Stimulated activated CD8-positive, alpha-beta memory T cell treated with anti-CD3 and anti-CD28 coated beads, Interleukin-12 subunit alpha, Interleukin-12 subunit beta, amount 100 ng/mL, for 1 hour (primary cell): ENCODE data around the gene ATP13A4.
"Not testable (repeated sequence)": the region's sequence is repeated elsewhere in the genome, so short reads cannot be mapped to it uniquely, and the experiment has no call there.

ENCODE experiments used
- DNase-seq: peaks from one replicate; pipeline ENCODE4 v3.0.0-alpha.2; 2020; ENCODE audit warnings: low read depth

ATP13A4 gene

GRCh38 chr3:193560870-193561269 lies 6.2 kb upstream of the ATP13A4 start:
- DNase-seq: no peak

GRCh38 chr3:193560091-193560490 lies 5.4 kb upstream of the ATP13A4 start:
- DNase-seq: no peak

GRCh38 chr3:193559100-193559499 lies 4.4 kb upstream of the ATP13A4 start:
- no peak for DNase-seq

- DNase-seq: no peak
Observed at GRCh38 chr3:193556841-193557240, 2.1 kb upstream of the ATP13A4 start.

GRCh38 chr3:193553586-193553985 lies 1.1 kb downstream of the ATP13A4 start:
- no peak for DNase-seq

GRCh38 chr3:193552923-193553322 lies 1.8 kb downstream of the ATP13A4 start:
- no peak for DNase-seq

- no peak for DNase-seq
Observed at GRCh38 chr3:193548406-193548805, 6.3 kb downstream of the ATP13A4 start.

GRCh38 chr3:193546129-193546528 lies 8.6 kb downstream of the ATP13A4 start:
- no peak for DNase-seq

- no peak for DNase-seq
Observed at GRCh38 chr3:193545304-193545703, 9.4 kb downstream of the ATP13A4 start.

GRCh38 chr3:193544289-193544688 lies 10.4 kb downstream of the ATP13A4 start:
- no peak for DNase-seq

- no peak for DNase-seq
Observed at GRCh38 chr3:193530231-193531165, 24.2 kb downstream of the ATP13A4 start.

- DNase-seq: not testable (repeated sequence)
Observed at GRCh38 chr3:193526085-193526484, 28.6 kb downstream of the ATP13A4 start.

GRCh38 chr3:193522473-193522872 lies 32.2 kb downstream of the ATP13A4 start:
- no peak for DNase-seq

- DNase-seq: no peak
Observed at GRCh38 chr3:193520738-193521137, 34.0 kb downstream of the ATP13A4 start.

GRCh38 chr3:193515966-193516365 lies 38.7 kb downstream of the ATP13A4 start:
- DNase-seq: no peak

GRCh38 chr3:193510154-193510553 lies 44.5 kb downstream of the ATP13A4 start:
- no peak for DNase-seq

GRCh38 chr3:193509103-193509965 lies 45.4 kb downstream of the ATP13A4 start:
- DNase-seq: no peak

- DNase-seq: no peak
Observed at GRCh38 chr3:193508108-193508507, 46.6 kb downstream of the ATP13A4 start.

- no peak for DNase-seq
Observed at GRCh38 chr3:193507566-193507965, 47.1 kb downstream of the ATP13A4 start.

- DNase-seq: no peak
Observed at GRCh38 chr3:193506921-193507320, 47.8 kb downstream of the ATP13A4 start.

- no peak for DNase-seq
Observed at GRCh38 chr3:193502871-193503270, 51.8 kb downstream of the ATP13A4 start.

- DNase-seq: no peak
Observed at GRCh38 chr3:193499801-193500485, 54.8 kb downstream of the ATP13A4 start.
